UCSD-AML1 (cell line): Measurements from ENCODE around the gene RALGAPA2.
"Not testable (repeated sequence)": the region's sequence is repeated elsewhere in the genome, so short reads cannot be mapped to it uniquely, and the experiment has no call there.

Source experiments
- DNase-seq: peaks from one replicate; lab custom pipeline; 2025; ENCODE audit not compliant: unreplicated experiment; lab: John Stamatoyannopoulos, UW

Gene RALGAPA2

GRCh38 chr20:20547221-20547875, 165.1 kb downstream of the RALGAPA2 start:
- peak; percentile 49 for DNase-seq

- DNase-seq = no peak
Observed at GRCh38 chr20:20546402-20546801, 166.0 kb downstream of the RALGAPA2 start.

GRCh38 chr20:20543348-20543747, 169.1 kb downstream of the RALGAPA2 start:
- DNase-seq = not testable (repeated sequence)

GRCh38 chr20:20536240-20536933, 176.1 kb downstream of the RALGAPA2 start:
- DNase-seq = no peak

- no peak for DNase-seq
Observed at GRCh38 chr20:20535051-20535450, 177.4 kb downstream of the RALGAPA2 start.

- DNase-seq = no peak
Observed at GRCh38 chr20:20531283-20531682, 181.2 kb downstream of the RALGAPA2 start.

- no peak for DNase-seq
Observed at GRCh38 chr20:20530428-20531151, 181.9 kb downstream of the RALGAPA2 start.

- no peak for DNase-seq
Observed at GRCh38 chr20:20529597-20529996, 182.8 kb downstream of the RALGAPA2 start.

GRCh38 chr20:20528861-20529260, 183.6 kb downstream of the RALGAPA2 start:
- no peak for DNase-seq

- no peak for DNase-seq
Observed at GRCh38 chr20:20527661-20528060, 184.8 kb downstream of the RALGAPA2 start.

- DNase-seq = no peak
Observed at GRCh38 chr20:20525756-20526155, 186.7 kb downstream of the RALGAPA2 start.

- no peak for DNase-seq
Observed at GRCh38 chr20:20525214-20525613, 187.2 kb downstream of the RALGAPA2 start.

GRCh38 chr20:20524756-20525155, 187.7 kb downstream of the RALGAPA2 start:
- DNase-seq = no peak

- DNase-seq = no peak
Observed at GRCh38 chr20:20521736-20522135, 190.7 kb downstream of the RALGAPA2 start.

GRCh38 chr20:20520776-20521175, 191.7 kb downstream of the RALGAPA2 start:
- DNase-seq = no peak

- no peak for DNase-seq
Observed at GRCh38 chr20:20519269-20519668, 193.2 kb downstream of the RALGAPA2 start.

- no peak for DNase-seq
Observed at GRCh38 chr20:20518263-20518662, 194.2 kb downstream of the RALGAPA2 start.

- DNase-seq = no peak
Observed at GRCh38 chr20:20517296-20517695, 195.1 kb downstream of the RALGAPA2 start.

GRCh38 chr20:20513720-20514119, 198.7 kb downstream of the RALGAPA2 start:
- DNase-seq = no peak

- DNase-seq = no peak
Observed at GRCh38 chr20:20505554-20505953, 206.9 kb downstream of the RALGAPA2 start.

GRCh38 chr20:20503777-20504530, 208.5 kb downstream of the RALGAPA2 start:
- no peak for DNase-seq
